ENCODE results near the gene YWHAG. TPM values are rescaled to one million over a fixed set of nuclear protein-coding genes. Genes with fewer than 3 reads are reported as not detected.

The YWHAG gene
- total and polyA plus RNA-seq, 9 of the 15 experiments (the other 6 are each of a cell fraction or from before 2014, with no cell fraction given), result 30.4 to 246 (median 94.5) TPM

DNA sequence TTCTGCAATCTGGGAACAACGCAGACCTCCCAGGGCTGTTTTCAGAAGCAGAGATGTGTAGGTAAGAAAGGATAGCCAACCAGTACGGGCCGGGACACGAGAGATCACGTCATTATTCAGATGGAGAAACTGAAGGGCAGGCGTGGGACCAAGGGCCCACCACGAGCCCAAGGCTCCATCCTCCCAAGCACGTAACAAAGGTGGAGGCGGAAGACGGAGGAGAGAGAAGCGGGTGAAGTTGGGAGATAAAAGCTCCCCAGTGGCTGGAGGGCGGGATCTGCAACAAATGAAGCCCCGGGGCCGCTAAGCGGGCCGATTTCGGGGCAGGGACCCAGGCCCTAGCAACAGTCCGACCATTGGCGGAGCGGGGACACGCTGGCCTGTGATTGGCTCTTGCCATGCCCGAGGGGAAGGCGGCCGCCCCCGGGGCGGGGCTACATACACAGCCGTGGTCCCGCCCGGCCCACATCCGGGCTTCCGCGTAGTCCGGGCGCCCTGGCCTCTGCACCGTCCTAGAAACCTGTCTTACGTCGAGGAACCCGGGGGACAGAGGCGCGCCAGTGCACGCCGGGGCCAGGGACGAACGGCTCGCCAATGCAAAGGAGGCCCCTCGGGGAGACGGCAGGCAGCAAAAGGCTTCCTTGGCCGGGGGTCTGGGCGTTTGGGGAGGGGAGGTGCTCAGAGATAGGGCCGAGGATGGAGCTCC, 40.9 kb downstream of the YWHAG start (continued):
- TF ChIP-seq KDM4B (IDR thresholded peaks at IDR 0.05; ENCODE audit: borderline replicate concordance in 2 of 2, low read depth in 1 of 2) (no peak), NR2C2 (CRISPR knock-in tag; IDR thresholded peaks at IDR 0.05) (no peak), NR2C2 (tag; IDR thresholded peaks at IDR 0.05) (no peak), SAFB (IDR thresholded peaks at IDR 0.05; ENCODE audit: borderline replicate concordance, low read depth, low read length) (no peak), ZNF766 (CRISPR knock-in tag; conservative IDR thresholded peaks at IDR 0.05) (no peak; the same call in 1 of the 2 replicates), GTF2E2 (tag; IDR thresholded peaks at IDR 0.05) (no peak), ESRRA (IDR thresholded peaks at IDR 0.05; ENCODE audit: borderline replicate concordance, low read depth) (0 out of 2 replicates have a peak, but pooled peaks have one; percentile 15), SRSF3 (IDR thresholded peaks at IDR 0.05; ENCODE audit: insufficient read depth, low read length) (no peak)
- TF ChIP-seq, protein P1, sequence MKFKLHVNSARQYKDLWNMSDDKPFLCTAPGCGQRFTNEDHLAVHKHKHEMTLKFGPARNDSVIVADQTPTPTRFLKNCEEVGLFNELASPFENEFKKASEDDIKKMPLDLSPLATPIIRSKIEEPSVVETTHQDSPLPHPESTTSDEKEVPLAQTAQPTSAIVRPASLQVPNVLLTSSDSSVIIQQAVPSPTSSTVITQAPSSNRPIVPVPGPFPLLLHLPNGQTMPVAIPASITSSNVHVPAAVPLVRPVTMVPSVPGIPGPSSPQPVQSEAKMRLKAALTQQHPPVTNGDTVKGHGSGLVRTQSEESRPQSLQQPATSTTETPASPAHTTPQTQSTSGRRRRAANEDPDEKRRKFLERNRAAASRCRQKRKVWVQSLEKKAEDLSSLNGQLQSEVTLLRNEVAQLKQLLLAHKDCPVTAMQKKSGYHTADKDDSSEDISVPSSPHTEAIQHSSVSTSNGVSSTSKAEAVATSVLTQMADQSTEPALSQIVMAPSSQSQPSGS (CRISPR knock-in tag; IDR thresholded peaks at IDR 0.05), result no peak
- TF ChIP-seq, protein P2, sequence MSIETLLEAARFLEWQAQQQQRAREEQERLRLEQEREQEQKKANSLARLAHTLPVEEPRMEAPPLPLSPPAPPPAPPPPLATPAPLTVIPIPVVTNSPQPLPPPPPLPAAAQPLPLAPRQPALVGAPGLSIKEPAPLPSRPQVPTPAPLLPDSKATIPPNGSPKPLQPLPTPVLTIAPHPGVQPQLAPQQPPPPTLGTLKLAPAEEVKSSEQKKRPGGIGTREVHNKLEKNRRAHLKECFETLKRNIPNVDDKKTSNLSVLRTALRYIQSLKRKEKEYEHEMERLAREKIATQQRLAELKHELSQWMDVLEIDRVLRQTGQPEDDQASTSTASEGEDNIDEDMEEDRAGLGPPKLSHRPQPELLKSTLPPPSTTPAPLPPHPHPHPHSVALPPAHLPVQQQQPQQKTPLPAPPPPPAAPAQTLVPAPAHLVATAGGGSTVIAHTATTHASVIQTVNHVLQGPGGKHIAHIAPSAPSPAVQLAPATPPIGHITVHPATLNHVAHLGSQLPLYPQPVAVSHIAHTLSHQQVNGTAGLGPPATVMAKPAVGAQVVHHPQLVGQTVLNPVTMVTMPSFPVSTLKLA (conservative IDR thresholded peaks at IDR 0.05), result peak; percentile 54 to 59; a peak in 3 of 4 replicates
- TF ChIP-seq, protein P3, sequence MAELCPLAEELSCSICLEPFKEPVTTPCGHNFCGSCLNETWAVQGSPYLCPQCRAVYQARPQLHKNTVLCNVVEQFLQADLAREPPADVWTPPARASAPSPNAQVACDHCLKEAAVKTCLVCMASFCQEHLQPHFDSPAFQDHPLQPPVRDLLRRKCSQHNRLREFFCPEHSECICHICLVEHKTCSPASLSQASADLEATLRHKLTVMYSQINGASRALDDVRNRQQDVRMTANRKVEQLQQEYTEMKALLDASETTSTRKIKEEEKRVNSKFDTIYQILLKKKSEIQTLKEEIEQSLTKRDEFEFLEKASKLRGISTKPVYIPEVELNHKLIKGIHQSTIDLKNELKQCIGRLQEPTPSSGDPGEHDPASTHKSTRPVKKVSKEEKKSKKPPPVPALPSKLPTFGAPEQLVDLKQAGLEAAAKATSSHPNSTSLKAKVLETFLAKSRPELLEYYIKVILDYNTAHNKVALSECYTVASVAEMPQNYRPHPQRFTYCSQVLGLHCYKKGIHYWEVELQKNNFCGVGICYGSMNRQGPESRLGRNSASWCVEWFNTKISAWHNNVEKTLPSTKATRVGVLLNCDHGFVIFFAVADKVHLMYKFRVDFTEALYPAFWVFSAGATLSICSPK (IDR thresholded peaks at IDR 0.05; ENCODE audit: borderline replicate concordance), result no peak
